ENCODE results near the gene AKR1E2.

The AKR1E2 gene

GRCh38 chr10:4867109-4867519 lies 41.1 kb downstream of the AKR1E2 start:
- Histone ChIP-seq H3K4me1 (ENCODE audit: insufficient read depth, poor library complexity, severe bottlenecking) (no peaks in the 10 kb centered on the region), H3K9me3 (ENCODE audit: severe bottlenecking) (no peaks in the 10 kb centered on the region), H3K36me3 (ENCODE audit: low read depth) (no peaks in the 10 kb centered on the region), H3K4me3 (ENCODE audit: severe bottlenecking) (no peak overlapping the region), H3K27me3 (ENCODE audit: insufficient read depth, poor library complexity, severe bottlenecking) (no peaks in the 10 kb centered on the region), H3K27ac (ENCODE audit: poor library complexity, severe bottlenecking) (no peak overlapping the region)
- DNase-seq (ENCODE audit: low spot score) (no peak), ATAC-seq (ENCODE audit: low read depth) (no peak)
- TF ChIP-seq CTCF (IDR thresholded peaks at IDR 0.05; ENCODE audit: poor library complexity, severe bottlenecking): no peak

- no peak overlapping the region for H3K27ac ChIP-seq (ENCODE audit: poor library complexity, severe bottlenecking)
- no peaks in the 10 kb centered on the region for H3K36me3 ChIP-seq (ENCODE audit: low read depth)
- no peak for TF ChIP-seq CTCF (IDR thresholded peaks at IDR 0.05; ENCODE audit: poor library complexity, severe bottlenecking)
- H3K9me3 ChIP-seq (ENCODE audit: severe bottlenecking): no peaks in the 10 kb centered on the region
- no peaks in the 10 kb centered on the region for H3K27me3 ChIP-seq (ENCODE audit: insufficient read depth, poor library complexity, severe bottlenecking)
- ATAC-seq (ENCODE audit: low read depth) (no peak), DNase-seq (ENCODE audit: low spot score) (no peak)
- no peak overlapping the region for H3K4me3 ChIP-seq (ENCODE audit: severe bottlenecking)
- no peaks in the 10 kb centered on the region for H3K4me1 ChIP-seq (ENCODE audit: insufficient read depth, poor library complexity, severe bottlenecking)
Measured at GRCh38 chr10:4867520-4868356, 41.7 kb downstream of the AKR1E2 start.

- no peaks in the 10 kb centered on the region for H3K36me3 ChIP-seq (ENCODE audit: low read depth)
- ATAC-seq (ENCODE audit: low read depth) (no peak), DNase-seq (ENCODE audit: low spot score) (no peak)
- H3K27me3 ChIP-seq (ENCODE audit: insufficient read depth, poor library complexity, severe bottlenecking): no peaks in the 10 kb centered on the region
- H3K4me3 ChIP-seq (ENCODE audit: severe bottlenecking): no peak overlapping the region
- no peaks in the 10 kb centered on the region for H3K4me1 ChIP-seq (ENCODE audit: insufficient read depth, poor library complexity, severe bottlenecking)
- no peak for TF ChIP-seq CTCF (IDR thresholded peaks at IDR 0.05; ENCODE audit: poor library complexity, severe bottlenecking)
- H3K9me3 ChIP-seq (ENCODE audit: severe bottlenecking): no peaks in the 10 kb centered on the region
- no peak overlapping the region for H3K27ac ChIP-seq (ENCODE audit: poor library complexity, severe bottlenecking)
Measured at GRCh38 chr10:4868357-4868657, 42.3 kb downstream of the AKR1E2 start.

GRCh38 chr10:4882704-4883078 lies 56.7 kb downstream of the AKR1E2 start:
- TF ChIP-seq CTCF (IDR thresholded peaks at IDR 0.05; ENCODE audit: poor library complexity, severe bottlenecking): no peak
- no peaks in the 10 kb centered on the region for H3K36me3 ChIP-seq (ENCODE audit: low read depth)
- ATAC-seq (ENCODE audit: low read depth) (no peak), DNase-seq (ENCODE audit: low spot score) (no peak)
- H3K9me3 ChIP-seq (ENCODE audit: severe bottlenecking): no peaks in the 10 kb centered on the region
- H3K4me3 ChIP-seq (ENCODE audit: severe bottlenecking): no peak overlapping the region
- peaks cover 4% of the 10 kb centered on the region for H3K4me1 ChIP-seq (ENCODE audit: insufficient read depth, poor library complexity, severe bottlenecking)
- H3K27me3 ChIP-seq (ENCODE audit: insufficient read depth, poor library complexity, severe bottlenecking): no peaks in the 10 kb centered on the region
- no peak overlapping the region for H3K27ac ChIP-seq (ENCODE audit: poor library complexity, severe bottlenecking)

- Histone ChIP-seq H3K36me3 (ENCODE audit: low read depth) (no peaks in the 10 kb centered on the region), H3K4me3 (ENCODE audit: severe bottlenecking) (no peak overlapping the region), H3K27me3 (ENCODE audit: insufficient read depth, poor library complexity, severe bottlenecking) (no peaks in the 10 kb centered on the region), H3K9me3 (ENCODE audit: severe bottlenecking) (no peaks in the 10 kb centered on the region), H3K27ac (ENCODE audit: poor library complexity, severe bottlenecking) (no peak overlapping the region), H3K4me1 (ENCODE audit: insufficient read depth, poor library complexity, severe bottlenecking) (peaks cover 4% of the 10 kb centered on the region)
- DNase-seq (ENCODE audit: low spot score): no peak
- peak; percentile 59; the same call in 1 of the 3 replicates for ATAC-seq (ENCODE audit: low read depth)
- TF ChIP-seq CTCF (IDR thresholded peaks at IDR 0.05; ENCODE audit: poor library complexity, severe bottlenecking): no peak
Measured at GRCh38 chr10:4883079-4883739, 57.2 kb downstream of the AKR1E2 start.

Measured in RWPE2 (cell line).